ENCODE measurements around the gene ASPN.

ASPN gene

DNA sequence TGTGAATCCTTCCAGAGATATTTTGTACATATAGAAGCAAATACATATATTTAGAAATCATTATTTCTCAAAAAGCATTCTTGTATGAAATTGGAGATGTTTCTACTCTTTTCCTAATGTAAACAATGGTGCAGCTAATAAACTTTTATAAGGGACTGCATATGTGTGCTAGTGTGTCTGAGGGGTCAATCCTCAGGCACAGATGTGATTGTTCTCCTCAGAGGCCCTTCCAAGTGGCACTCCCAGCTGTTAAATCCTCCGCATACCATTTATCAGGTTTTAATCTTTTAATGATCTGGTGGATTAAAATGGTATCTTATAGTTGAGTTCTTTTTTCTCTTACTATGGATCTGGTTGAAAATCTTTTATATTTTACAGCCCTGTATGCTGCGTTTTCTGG lies 52.5 kb downstream of the ASPN start:
- TF ChIP-seq TAF1 (IDR thresholded peaks at IDR 0.05; ENCODE audit: borderline replicate concordance, insufficient read depth, low read length) (no peak), FOXP2 (optimal IDR thresholded peaks at IDR 0.05; ENCODE audit: borderline replicate concordance, extremely low read depth, extremely low read length, insufficient read depth) (no peak), POLR2AphosphoS5 (IDR thresholded peaks at IDR 0.05; ENCODE audit: low read depth, low read length) (no peak), REST (IDR thresholded peaks at IDR 0.05; ENCODE audit: insufficient read depth in 1 of 2, low read depth in 2 of 2, low read length in 2 of 2) (no peak), SIN3A (IDR thresholded peaks at IDR 0.05; ENCODE audit: borderline replicate concordance, insufficient read depth, low read length) (no peak)

- TF ChIP-seq SIN3A (IDR thresholded peaks at IDR 0.05; ENCODE audit: borderline replicate concordance, insufficient read depth, low read length) (no peak), REST (IDR thresholded peaks at IDR 0.05; ENCODE audit: insufficient read depth in 1 of 2, low read depth in 2 of 2, low read length in 2 of 2) (no peak), FOXP2 (optimal IDR thresholded peaks at IDR 0.05; ENCODE audit: borderline replicate concordance, extremely low read depth, extremely low read length, insufficient read depth) (no peak), POLR2AphosphoS5 (IDR thresholded peaks at IDR 0.05; ENCODE audit: low read depth, low read length) (no peak), TAF1 (IDR thresholded peaks at IDR 0.05; ENCODE audit: borderline replicate concordance, insufficient read depth, low read length) (no peak)
Measured at GRCh38 chr9:92426501-92427145, 55.7 kb downstream of the ASPN start.

DNA sequence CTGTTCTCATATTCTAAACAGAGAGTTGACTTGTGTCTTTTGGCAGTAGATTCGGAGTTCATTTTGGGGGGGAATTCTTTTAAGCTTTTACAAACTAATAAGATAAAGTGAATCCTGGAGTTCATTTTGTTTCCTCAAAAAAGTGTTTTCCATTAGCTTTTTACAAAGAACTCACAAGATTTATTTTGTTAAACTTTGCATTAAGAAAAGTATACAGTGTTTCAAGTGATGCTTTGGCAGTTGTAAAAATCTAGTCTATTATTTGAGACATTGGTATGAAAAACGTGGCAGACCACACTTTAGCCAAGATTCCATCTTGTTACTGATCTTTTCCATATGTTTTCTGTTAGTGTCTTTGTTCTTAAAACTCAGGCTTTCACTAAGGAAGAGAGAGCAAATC lies 56.8 kb downstream of the ASPN start:
- TF ChIP-seq FOXP2 (optimal IDR thresholded peaks at IDR 0.05; ENCODE audit: borderline replicate concordance, extremely low read depth, extremely low read length, insufficient read depth) (no peak), SIN3A (IDR thresholded peaks at IDR 0.05; ENCODE audit: borderline replicate concordance, insufficient read depth, low read length) (no peak), TAF1 (IDR thresholded peaks at IDR 0.05; ENCODE audit: borderline replicate concordance, insufficient read depth, low read length) (no peak), REST (IDR thresholded peaks at IDR 0.05; ENCODE audit: insufficient read depth in 1 of 2, low read depth in 2 of 2, low read length in 2 of 2) (no peak), POLR2AphosphoS5 (IDR thresholded peaks at IDR 0.05; ENCODE audit: low read depth, low read length) (no peak)

DNA sequence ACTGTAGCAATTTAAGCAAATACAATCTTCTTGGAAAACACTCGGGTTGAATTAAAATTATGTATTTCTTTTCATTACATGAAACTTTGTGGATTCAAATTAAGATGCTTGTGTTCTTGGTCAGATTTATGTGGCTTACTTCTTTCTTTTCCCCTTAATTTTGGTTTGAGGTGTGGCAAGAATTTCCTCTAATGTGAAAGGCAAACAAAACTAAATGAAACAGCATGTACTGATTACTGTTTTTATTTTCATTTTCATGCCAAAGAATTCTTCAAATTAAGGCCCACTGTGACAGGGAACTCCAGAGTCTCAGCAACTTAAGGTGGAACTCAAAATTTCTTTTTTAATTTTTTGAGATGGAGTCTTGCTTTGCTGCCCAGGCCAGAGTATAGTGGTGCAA lies 58.0 kb downstream of the ASPN start, which contains the start of gene OMD:
TSS of gene OMD (minus strand) at position 132 of the 400 bp plus-strand sequence. CDS start 6,913 bp downstream, outside the sequence.
- TF ChIP-seq SIN3A (IDR thresholded peaks at IDR 0.05; ENCODE audit: borderline replicate concordance, insufficient read depth, low read length) (no peak), FOXP2 (optimal IDR thresholded peaks at IDR 0.05; ENCODE audit: borderline replicate concordance, extremely low read depth, extremely low read length, insufficient read depth) (no peak), REST (IDR thresholded peaks at IDR 0.05; ENCODE audit: insufficient read depth in 1 of 2, low read depth in 2 of 2, low read length in 2 of 2) (no peak), POLR2AphosphoS5 (IDR thresholded peaks at IDR 0.05; ENCODE audit: low read depth, low read length) (no peak), TAF1 (IDR thresholded peaks at IDR 0.05; ENCODE audit: borderline replicate concordance, insufficient read depth, low read length) (no peak)
